Activated T-helper 17 cell treated with anti-CD3 and anti-CD28 coated beads, Interleukin-2, amount 50 U/mL, for 72 hours (primary cell): ENCODE results near the gene NRG3. TPM values are rescaled to one million over a fixed set of nuclear protein-coding genes. Genes with fewer than 3 reads are reported as not detected.

Source experiments
- ATAC-seq: fragments of 150-1000 bp; cut with Tn5 transposase; replicated peaks from 2 replicates; pipeline ENCODE4 v1.10.0; 2021; ENCODE audit warnings: mild to moderate bottlenecking, moderate library complexity
- H3K27ac Mint-ChIP-seq: one replicate; pipeline ENCODE4 v1.8.0; 2022; ENCODE audit warnings: mixed read lengths
- H3K27me3 Mint-ChIP-seq: one replicate; pipeline ENCODE4 v1.8.0; 2022; ENCODE audit warnings: mixed read lengths
- H3K36me3 Mint-ChIP-seq: one replicate; pipeline ENCODE4 v1.8.0; 2022; ENCODE audit warnings: low read depth, mild to moderate bottlenecking, mixed read lengths
- H3K4me1 Mint-ChIP-seq: one replicate; pipeline ENCODE4 v1.8.0; 2022; ENCODE audit warnings: mixed read lengths
- H3K4me3 Mint-ChIP-seq: one replicate; pipeline ENCODE4 v1.8.0; 2022; ENCODE audit warnings: mild to moderate bottlenecking, mixed read lengths
- H3K9me3 Mint-ChIP-seq: one replicate; pipeline ENCODE4 v1.8.0; 2022; ENCODE audit warnings: mixed read lengths
- total RNA-seq, 2 donors: library from RNA; stranded (reverse); gene quantifications; one replicate each; pipeline ENCODE4 v1.2.3, GENCODE V29; 2022

The NRG3 gene
- total RNA-seq, 2 donors from 2014 or later: not detected

DNA sequence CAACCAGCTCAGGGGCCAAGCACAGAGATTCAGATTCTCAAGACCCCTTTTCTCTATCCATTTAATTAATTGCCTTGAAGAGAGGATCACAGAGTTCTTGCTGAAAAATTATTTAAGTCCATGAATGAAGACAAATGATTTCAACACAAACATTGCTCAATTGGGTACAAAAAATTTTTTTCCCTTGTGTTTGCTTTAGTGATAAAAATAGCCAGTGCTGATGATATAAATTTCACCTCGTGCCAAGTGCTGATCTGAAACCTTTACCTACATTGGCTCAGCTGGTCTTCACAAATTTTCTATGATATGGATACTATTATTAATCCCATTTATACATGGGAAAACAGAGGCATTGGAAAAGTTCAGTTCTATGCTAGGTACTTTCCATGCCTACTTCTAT is 377.1 kb downstream of the NRG3 start:
- Mint-ChIP-seq H3K36me3 (no peaks in the 10 kb centered on the region), H3K9me3 (peaks cover 13% of the 10 kb centered on the region), H3K4me3 (no peak overlapping the region), H3K27ac (no peak overlapping the region), H3K27me3 (no peaks in the 10 kb centered on the region), H3K4me1 (no peaks in the 10 kb centered on the region)
- no peak for ATAC-seq

DNA sequence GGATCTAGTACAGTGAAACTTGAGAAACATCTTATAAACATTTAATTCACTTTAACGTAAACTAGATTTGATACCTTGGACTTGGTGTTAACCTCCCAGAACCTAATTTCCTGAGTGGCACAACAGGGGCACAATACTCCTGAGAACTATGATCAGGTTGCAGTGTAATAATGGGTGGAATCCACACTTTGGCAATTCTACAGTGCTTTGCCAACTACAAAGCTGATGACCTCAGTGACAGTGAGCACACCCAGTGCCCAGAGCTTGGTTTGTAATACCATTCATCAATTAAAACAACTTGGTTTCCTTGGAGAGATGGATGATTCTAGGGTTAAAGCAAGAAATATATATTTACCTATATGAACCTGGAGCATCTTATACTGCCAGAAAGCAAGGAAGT is 379.2 kb downstream of the NRG3 start:
- Mint-ChIP-seq H3K4me1 (no peaks in the 10 kb centered on the region), H3K4me3 (no peak overlapping the region), H3K9me3 (peaks cover 8% of the 10 kb centered on the region), H3K27me3 (no peaks in the 10 kb centered on the region), H3K36me3 (no peaks in the 10 kb centered on the region), H3K27ac (no peak overlapping the region)
- no peak for ATAC-seq

DNA sequence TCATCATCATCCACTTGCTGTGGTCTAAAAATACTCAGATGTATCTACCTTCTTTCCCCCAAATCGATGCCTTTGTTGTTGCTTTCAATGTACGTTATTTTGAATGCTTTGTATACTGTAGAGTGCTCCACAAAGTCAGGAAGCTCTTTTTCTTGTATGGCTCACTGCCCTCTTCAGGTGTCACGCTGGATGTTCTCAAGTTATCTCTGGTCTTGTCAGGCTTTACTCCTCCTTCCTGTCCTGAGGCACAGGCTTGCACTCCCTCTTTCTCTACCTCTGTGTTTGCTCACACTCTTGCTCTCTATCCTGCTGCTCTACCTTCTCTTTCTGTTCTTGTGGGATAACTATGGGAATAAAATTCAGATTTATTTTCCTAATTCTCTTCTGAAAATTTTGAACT is 381.3 kb downstream of the NRG3 start:
- Mint-ChIP-seq H3K4me3 (no peak overlapping the region), H3K9me3 (peaks cover 8% of the 10 kb centered on the region), H3K4me1 (no peaks in the 10 kb centered on the region), H3K27me3 (no peaks in the 10 kb centered on the region), H3K27ac (no peak overlapping the region), H3K36me3 (no peaks in the 10 kb centered on the region)
- ATAC-seq: no peak

DNA sequence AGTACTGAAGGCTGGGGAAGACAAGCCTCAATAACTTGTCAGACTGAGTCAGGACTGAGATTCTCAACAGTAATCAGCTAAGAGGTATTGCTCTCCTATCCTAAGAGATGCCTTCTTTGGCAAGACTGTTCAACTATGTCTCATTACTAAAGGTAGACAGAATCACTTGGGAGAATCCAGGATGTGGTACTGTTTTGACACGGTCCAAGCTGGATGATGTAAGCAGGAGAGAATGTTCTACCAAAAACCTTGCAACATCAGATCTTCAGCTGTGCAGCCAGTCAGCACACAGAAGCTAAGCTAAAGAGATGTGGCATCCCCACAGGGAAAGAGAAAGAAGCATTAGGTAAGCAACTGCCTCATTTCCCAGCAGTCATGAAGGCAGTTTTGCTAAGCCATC is 391.4 kb downstream of the NRG3 start:
- H3K4me3 Mint-ChIP-seq: no peak overlapping the region
- ATAC-seq: no peak
- H3K27ac Mint-ChIP-seq: no peak overlapping the region
- H3K36me3 Mint-ChIP-seq: no peaks in the 10 kb centered on the region
- H3K4me1 Mint-ChIP-seq: no peaks in the 10 kb centered on the region
- H3K27me3 Mint-ChIP-seq: no peaks in the 10 kb centered on the region
- peaks cover 23% of the 10 kb centered on the region for H3K9me3 Mint-ChIP-seq

DNA sequence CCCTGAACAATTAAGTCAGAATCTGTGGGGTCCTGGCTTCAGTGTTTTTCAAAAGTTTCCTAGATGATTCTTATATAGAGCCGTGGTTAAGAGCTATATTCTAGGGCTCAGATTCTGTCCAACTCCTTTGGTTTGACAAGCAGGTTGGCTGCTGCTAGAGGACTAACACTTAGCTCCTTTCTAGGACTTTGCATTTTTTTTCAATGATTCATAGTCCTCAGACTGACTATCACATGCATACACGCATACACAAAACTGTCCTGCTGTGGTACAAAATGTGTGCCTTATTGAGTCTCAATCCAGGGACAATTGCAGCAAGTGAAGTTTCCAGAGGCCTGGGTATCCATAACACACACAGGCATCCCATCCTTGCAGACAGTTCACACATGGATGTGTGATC is 392.0 kb downstream of the NRG3 start:
- no peak for ATAC-seq
- Mint-ChIP-seq H3K27ac (no peak overlapping the region), H3K9me3 (peaks cover 25% of the 10 kb centered on the region), H3K4me3 (no peak overlapping the region), H3K36me3 (no peaks in the 10 kb centered on the region), H3K27me3 (no peaks in the 10 kb centered on the region), H3K4me1 (no peaks in the 10 kb centered on the region)

DNA sequence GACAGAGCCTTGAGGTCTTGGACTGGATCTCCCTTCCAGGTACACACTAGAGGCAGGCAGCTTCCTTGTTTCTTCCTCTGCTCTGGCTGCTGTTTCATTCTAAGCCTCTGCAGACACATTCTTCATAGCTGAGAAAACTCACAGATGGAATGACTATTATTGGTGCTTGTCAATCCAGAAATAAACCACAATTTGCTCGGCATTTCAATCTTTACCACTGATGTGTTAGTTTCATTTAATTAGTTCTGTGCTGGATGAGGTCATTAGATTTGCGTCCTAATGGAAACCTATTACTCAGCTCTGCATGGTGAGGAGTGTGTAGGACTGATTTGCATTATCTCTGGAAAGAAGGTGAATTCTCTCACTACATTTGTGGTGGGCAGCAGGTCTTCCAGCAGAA is 392.5 kb downstream of the NRG3 start:
- Mint-ChIP-seq H3K36me3 (no peaks in the 10 kb centered on the region), H3K27me3 (no peaks in the 10 kb centered on the region), H3K4me1 (no peaks in the 10 kb centered on the region), H3K9me3 (peaks cover 28% of the 10 kb centered on the region), H3K27ac (no peak overlapping the region), H3K4me3 (no peak overlapping the region)
- ATAC-seq: no peak

DNA sequence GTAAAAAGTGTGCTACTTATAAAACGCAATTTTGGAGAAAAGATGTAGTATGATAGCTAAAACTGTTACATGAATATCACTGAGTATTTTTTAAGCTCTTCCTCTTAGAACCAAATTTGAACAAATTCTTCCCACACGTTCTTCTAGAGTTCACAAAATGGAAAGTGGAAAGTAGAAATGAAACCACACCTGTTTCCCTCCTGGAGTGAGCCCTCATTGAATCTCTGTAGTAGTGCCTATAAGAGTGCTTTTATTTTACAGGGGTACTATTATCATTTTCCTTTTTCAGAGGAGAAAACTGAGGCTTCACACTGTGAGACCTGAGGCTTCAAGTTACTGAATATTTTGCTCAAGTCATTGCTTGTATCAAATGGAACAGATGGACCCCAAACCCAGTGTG is 393.0 kb downstream of the NRG3 start:
- Mint-ChIP-seq H3K4me3 (no peak overlapping the region), H3K36me3 (no peaks in the 10 kb centered on the region), H3K9me3 (peaks cover 32% of the 10 kb centered on the region), H3K27me3 (no peaks in the 10 kb centered on the region), H3K4me1 (no peaks in the 10 kb centered on the region), H3K27ac (no peak overlapping the region)
- ATAC-seq: no peak

DNA sequence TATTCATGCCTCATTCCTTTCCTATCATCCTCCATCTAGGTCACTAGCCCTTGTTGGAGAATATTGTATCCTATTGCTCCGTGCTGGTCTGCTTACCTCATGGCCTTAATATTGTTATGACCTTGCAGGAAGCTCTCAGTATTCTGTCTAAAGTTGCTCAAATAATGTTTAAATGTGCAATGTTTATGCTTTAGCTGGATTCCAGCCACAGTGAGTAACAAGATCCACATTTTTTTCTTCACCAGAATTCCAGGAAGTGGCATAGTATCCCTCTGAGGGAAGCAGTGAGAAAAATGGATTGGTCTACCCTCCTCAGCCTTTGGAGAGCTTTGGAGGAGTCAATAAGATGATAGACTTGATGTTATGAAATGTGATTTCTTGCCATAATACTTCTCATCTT is 402.6 kb downstream of the NRG3 start:
- Mint-ChIP-seq H3K9me3 (peaks cover 6% of the 10 kb centered on the region), H3K4me1 (no peaks in the 10 kb centered on the region), H3K36me3 (no peaks in the 10 kb centered on the region), H3K27ac (no peak overlapping the region), H3K4me3 (no peak overlapping the region), H3K27me3 (no peaks in the 10 kb centered on the region)
- ATAC-seq: no peak

DNA sequence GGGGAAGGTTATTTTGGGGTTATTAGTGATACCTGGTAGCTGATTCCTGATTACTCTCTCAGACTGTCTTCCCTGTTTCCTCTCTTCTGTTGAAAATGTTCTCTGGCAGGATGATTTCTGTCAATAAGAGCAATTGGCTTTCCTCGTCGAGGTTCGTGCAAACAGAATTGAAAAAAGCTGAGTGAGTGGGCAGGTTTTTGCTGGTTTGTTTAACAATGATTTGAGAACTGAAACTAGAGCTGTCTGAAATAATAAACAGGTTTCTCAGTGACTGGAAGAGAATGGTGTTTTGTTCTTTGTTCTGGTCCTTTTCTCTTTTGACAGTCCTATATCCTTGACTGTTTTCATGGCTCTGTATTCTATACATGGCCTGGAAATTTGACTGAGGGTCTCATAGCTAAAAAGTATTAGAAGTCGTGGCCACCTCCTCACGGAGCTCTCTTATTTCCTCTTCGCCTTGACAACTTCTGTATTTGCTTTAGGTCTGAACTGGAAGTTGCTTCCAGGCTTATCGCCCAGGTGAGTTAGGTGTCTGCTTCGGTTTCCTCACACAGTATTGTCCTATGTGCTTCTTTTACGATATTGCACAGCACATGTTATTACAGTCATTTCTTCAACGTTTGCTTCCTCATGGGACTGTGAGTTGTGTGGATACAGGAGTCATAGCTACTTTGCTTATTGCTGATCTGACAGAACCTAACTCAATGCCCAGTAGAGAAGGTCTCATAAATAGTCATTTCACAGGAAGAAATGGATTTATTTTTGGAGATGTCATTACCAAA is 403.6 kb downstream of the NRG3 start:
- ATAC-seq: no peak
- H3K36me3 Mint-ChIP-seq: no peaks in the 10 kb centered on the region
- no peaks in the 10 kb centered on the region for H3K9me3 Mint-ChIP-seq
- no peak overlapping the region for H3K27ac Mint-ChIP-seq
- H3K4me1 Mint-ChIP-seq: no peaks in the 10 kb centered on the region
- no peak overlapping the region for H3K4me3 Mint-ChIP-seq
- no peaks in the 10 kb centered on the region for H3K27me3 Mint-ChIP-seq

DNA sequence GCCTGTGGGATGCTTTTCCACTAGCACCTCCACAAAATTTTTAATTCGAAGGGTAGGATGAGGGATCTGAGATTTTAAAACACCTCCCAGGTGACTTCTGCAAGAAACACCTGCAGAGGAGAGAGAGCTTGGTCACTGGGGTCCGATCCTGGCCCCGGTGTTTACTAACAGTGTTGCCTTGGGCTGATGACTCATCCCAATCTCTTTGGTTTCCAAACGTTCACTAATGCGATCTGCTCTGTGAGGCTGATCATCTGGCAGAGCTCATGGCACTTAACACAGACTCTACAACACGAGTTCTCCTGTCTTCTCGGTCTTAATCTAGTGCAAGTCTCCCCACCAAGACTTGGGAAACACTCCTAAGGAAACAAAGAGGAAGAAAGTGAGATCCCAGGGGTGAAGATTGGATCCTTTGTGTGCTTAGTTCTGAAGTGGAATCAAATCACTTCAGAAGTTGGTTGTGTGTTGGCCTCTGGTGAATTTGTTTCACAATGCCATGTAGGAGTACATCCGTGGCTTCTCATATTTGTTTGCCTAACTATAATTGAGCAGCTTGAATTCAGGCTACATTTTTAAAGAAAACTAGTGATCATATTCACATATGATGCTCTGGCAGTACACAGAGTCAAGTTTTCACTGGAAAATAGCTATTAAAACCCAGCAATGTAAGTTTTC is 407.9 kb downstream of the NRG3 start:
- Mint-ChIP-seq H3K4me3 (no peak overlapping the region), H3K36me3 (no peaks in the 10 kb centered on the region), H3K9me3 (no peaks in the 10 kb centered on the region), H3K4me1 (no peaks in the 10 kb centered on the region), H3K27ac (no peak overlapping the region), H3K27me3 (no peaks in the 10 kb centered on the region)
- ATAC-seq: no peak

DNA sequence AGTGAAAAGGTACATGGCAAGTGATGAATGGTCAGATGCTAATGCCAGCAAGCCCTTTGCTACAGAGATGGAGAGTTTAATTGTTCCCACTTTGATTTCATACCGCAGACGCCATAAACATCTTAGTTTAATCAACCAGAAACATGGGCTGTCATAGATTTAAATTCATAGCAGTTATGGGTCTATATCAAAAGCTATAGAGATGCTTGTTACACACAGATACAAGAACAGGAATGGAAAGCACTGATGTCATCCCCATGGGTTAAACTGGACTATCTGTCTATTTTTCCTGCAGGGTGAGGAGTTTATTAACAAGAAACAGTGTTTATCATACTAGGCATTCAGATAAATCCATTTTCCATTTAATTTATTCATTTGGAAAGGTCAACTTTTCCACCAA is 409.2 kb downstream of the NRG3 start:
- H3K4me1 Mint-ChIP-seq: no peaks in the 10 kb centered on the region
- H3K4me3 Mint-ChIP-seq: no peak overlapping the region
- H3K27ac Mint-ChIP-seq: no peak overlapping the region
- no peaks in the 10 kb centered on the region for H3K36me3 Mint-ChIP-seq
- no peaks in the 10 kb centered on the region for H3K27me3 Mint-ChIP-seq
- H3K9me3 Mint-ChIP-seq: no peaks in the 10 kb centered on the region
- ATAC-seq: no peak

DNA sequence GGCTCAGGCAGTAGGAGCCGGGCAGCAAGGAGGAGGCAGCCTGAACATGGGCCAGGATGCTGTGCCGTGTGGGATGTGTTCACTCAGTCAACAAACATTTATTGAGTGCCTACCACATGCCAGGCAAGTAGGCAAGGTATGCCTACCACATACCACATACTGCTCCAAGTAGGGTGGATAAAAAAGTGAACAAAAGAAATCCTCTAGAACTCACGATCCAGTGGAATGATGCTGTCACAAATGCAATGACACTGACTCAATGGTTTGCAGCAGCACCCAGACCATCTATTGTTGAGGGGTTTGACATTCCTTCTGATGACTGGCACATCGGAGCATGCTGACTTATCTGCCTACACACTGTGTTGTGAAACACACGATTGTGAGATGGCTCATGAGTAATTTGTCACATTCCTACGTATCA is 413.5 kb downstream of the NRG3 start:
- no peak for ATAC-seq
- H3K4me1 Mint-ChIP-seq: no peaks in the 10 kb centered on the region
- H3K9me3 Mint-ChIP-seq: peaks cover 5% of the 10 kb centered on the region
- no peaks in the 10 kb centered on the region for H3K36me3 Mint-ChIP-seq
- H3K27ac Mint-ChIP-seq: no peak overlapping the region
- no peaks in the 10 kb centered on the region for H3K27me3 Mint-ChIP-seq
- no peak overlapping the region for H3K4me3 Mint-ChIP-seq

DNA sequence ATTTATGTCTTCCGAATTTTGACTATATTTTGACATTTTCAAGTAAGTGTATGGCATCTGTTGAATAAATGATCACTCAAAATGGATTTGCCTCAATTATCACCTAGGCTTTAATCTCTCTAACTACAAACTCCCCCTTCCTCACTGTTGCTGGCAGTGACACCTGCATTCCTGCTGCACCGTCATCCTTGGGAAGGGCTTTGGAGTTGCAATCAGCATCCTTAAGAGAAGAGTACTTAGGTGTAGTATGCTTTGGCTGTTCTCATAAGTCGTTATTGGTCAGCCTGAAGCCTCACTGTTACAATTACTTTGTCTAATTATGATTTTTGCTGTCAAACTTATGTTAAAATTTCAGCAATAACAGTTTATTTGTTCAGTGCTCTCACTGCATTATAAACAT is 415.0 kb downstream of the NRG3 start:
- Mint-ChIP-seq H3K27me3 (no peaks in the 10 kb centered on the region), H3K27ac (no peak overlapping the region), H3K36me3 (no peaks in the 10 kb centered on the region), H3K4me3 (no peak overlapping the region), H3K4me1 (no peaks in the 10 kb centered on the region), H3K9me3 (peaks cover 5% of the 10 kb centered on the region)
- ATAC-seq: no peak

DNA sequence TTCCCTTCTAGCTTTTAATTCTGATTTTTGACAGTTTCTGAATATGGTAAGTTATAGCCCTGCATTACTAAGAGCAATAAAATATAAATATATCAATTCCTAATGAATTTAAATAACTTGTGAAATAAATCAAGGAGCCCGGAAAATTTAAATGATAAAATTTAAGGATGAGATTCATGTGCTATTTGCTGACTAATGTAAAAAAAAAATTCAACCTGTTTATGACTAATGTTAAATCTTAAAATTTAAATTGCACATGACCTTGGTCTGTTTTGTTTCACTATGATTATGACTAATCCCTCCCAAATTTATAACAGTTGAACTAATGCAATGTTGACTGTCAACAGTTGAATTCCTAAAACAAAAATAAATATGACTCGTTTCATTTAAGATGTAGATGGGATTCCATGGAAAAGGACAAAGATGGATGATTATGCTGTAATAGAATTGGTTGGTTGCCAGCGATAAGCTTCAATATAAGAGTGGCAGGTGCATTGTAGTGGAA is 419.9 kb downstream of the NRG3 start:
- Mint-ChIP-seq H3K9me3 (peaks cover 14% of the 10 kb centered on the region), H3K36me3 (no peaks in the 10 kb centered on the region), H3K4me3 (no peak overlapping the region), H3K27me3 (no peaks in the 10 kb centered on the region), H3K27ac (no peak overlapping the region), H3K4me1 (no peaks in the 10 kb centered on the region)
- no peak for ATAC-seq

DNA sequence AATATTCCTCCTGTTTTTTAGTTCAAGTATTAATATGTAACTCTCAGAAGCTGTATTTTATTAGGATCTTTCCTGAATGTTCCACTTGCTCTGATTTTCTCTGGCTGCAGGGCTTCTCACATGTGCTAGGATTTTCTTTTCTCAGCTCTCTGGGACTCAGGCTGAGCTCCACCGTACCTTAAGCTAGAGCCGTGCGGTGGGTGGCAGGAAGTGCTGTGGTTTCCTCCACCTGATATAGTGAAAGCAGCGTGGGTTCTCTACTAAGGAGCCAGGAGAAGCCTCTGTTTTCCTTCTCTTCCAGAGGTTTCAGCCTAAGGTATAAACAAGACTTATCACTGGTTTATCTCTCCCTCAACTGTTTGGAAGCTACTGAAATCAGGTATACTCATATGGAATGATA is 433.6 kb downstream of the NRG3 start:
- H3K27ac Mint-ChIP-seq: no peak overlapping the region
- H3K9me3 Mint-ChIP-seq: peaks cover 19% of the 10 kb centered on the region
- no peak overlapping the region for H3K4me3 Mint-ChIP-seq
- H3K27me3 Mint-ChIP-seq: no peaks in the 10 kb centered on the region
- ATAC-seq: no peak
- no peaks in the 10 kb centered on the region for H3K4me1 Mint-ChIP-seq
- no peaks in the 10 kb centered on the region for H3K36me3 Mint-ChIP-seq
